ENCODE results near the gene PDZD8. TPM values are rescaled to one million over a fixed set of nuclear protein-coding genes. Genes with fewer than 3 reads are reported as not detected.
"Not testable (repeated sequence)": the region's sequence is repeated elsewhere in the genome, so short reads cannot be mapped to it uniquely, and the experiment has no call there.

PDZD8 gene
- total and polyA plus RNA-seq, 2 experiments from 2014 or later: 14.4 to 20.1 TPM

DNA sequence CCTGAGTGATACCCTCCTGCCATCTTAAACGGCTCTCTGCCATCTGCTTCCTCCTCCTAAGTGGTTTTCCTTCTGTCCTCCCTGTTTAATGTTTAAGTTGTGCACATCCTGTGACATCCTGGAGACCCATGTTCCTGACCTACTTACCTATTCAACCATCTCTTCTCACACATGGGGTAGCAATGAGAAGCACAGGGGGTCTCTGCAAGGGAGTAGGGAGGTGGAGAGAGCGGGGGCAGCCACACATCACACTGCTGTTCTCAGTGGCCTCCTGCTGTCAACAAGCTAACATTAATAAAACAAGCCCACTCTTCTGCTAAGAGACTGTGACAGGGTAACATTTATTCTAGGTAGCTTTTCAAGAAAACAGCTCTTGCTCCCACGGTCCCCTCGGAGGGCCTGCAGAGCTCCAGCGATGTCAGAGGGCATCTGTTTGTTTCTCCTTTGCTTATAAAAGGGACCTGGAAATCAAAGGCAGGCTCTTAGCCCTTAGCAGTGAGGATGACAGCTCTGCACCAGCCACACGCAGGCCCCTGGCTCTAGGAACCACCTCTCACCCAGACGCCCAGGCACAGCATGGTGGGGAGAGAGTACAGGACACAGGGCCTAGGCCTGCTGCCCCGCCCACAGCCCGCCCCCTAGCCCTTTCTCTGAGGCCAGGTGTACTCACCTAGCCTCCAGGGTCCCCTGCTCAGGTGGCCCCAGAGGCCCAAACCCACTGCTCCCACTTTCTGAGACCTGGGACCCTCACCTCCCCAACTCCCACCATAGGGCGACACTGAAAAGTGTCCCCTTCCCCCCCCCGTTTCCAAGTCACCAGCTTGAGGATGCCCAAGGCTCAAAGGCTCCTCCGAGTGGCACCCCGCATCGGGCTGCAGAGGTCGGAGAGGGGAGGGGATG, 135.3 kb downstream of the PDZD8 start:
- TF ChIP-seq EZH2 (IDR thresholded peaks at IDR 0.05; ENCODE audit: insufficient read depth, poor library complexity, severe bottlenecking) (no peak), EZH2phosphoT487 (IDR thresholded peaks at IDR 0.05; ENCODE audit: insufficient read depth, low read depth) (no peak)
- no peaks in the 10 kb centered on the region for H3F3A ChIP-seq (ENCODE audit: insufficient read depth)
- no peaks in the 10 kb centered on the region for H3K4me1 ChIP-seq (ENCODE audit: insufficient read depth)
- no peaks in the 10 kb centered on the region for H3K36me3 ChIP-seq (ENCODE audit: low read depth)
- no peaks in the 10 kb centered on the region for H3K79me2 ChIP-seq (ENCODE audit: insufficient read depth)
- H4K20me1 ChIP-seq (ENCODE audit: insufficient read depth): no peaks in the 10 kb centered on the region
- no peak overlapping the region for H3K9ac ChIP-seq
- no peaks in the 10 kb centered on the region for H3K9me3 ChIP-seq (ENCODE audit: low read depth)
- no peaks in the 10 kb centered on the region for H3K9me2 ChIP-seq (ENCODE audit: insufficient read depth)
- peaks cover 55% of the 10 kb centered on the region for H3K27me3 ChIP-seq (replicated peaks; ENCODE audit: insufficient read depth)
- H3K4me3 ChIP-seq: no peak overlapping the region
- WGBS, 2 experiments (ENCODE audit: low coverage in 1 of 2, low lambda C conversion rate in 2 of 2, missing lambda C conversion rate in 2 of 2): 84% methylated on average over 11 to 15 of the region's 15 CpGs
- H2AFZ ChIP-seq: no peak overlapping the region
- in situ Hi-C loops (cut with MboI): no loop called here
- no peak overlapping the region for H3K4me2 ChIP-seq (ENCODE audit: unreplicated experiment)
- no peak overlapping the region for H3K27ac ChIP-seq
- DNase-seq: no peak

DNA sequence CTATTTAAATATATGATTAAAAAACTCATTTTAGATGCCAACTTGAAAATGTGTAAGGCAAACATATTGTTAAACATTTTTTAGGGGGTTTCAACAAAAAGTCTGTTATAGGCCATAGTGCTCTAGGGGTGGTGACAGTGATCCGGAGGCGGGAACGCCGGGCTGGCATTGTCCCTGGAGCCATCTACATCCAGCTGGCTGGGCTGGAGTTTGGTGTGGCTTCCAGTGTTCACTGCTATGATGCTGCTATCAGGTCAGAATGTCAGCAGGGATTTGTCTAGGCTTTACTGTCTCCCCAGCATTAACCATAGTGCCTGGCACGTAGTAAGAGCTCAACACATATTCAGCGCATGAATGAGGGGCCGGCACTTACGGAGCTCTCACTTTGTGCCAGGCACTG, 136.2 kb downstream of the PDZD8 start:
- H2AFZ ChIP-seq: no peak overlapping the region
- no peak overlapping the region for H3K9ac ChIP-seq
- H3K79me2 ChIP-seq (ENCODE audit: insufficient read depth): no peaks in the 10 kb centered on the region
- H3K9me2 ChIP-seq (ENCODE audit: insufficient read depth): no peaks in the 10 kb centered on the region
- H3K4me1 ChIP-seq (ENCODE audit: insufficient read depth): no peaks in the 10 kb centered on the region
- H3K4me2 ChIP-seq (ENCODE audit: unreplicated experiment): no peak overlapping the region
- H3K27me3 ChIP-seq (replicated peaks; ENCODE audit: insufficient read depth): peaks cover 59% of the 10 kb centered on the region
- H4K20me1 ChIP-seq (ENCODE audit: insufficient read depth): no peaks in the 10 kb centered on the region
- no peaks in the 10 kb centered on the region for H3F3A ChIP-seq (ENCODE audit: insufficient read depth)
- no peak for TF ChIP-seq EZH2phosphoT487 (IDR thresholded peaks at IDR 0.05; ENCODE audit: insufficient read depth, low read depth)
- no peak for TF ChIP-seq EZH2 (IDR thresholded peaks at IDR 0.05; ENCODE audit: insufficient read depth, poor library complexity, severe bottlenecking)
- 66 to 77% methylated on average over 8 of the region's 8 CpGs for WGBS, 2 experiments (ENCODE audit: low coverage in 1 of 2, low lambda C conversion rate in 2 of 2, missing lambda C conversion rate in 2 of 2)
- in situ Hi-C loops (cut with MboI): no loop called here
- no peaks in the 10 kb centered on the region for H3K9me3 ChIP-seq (ENCODE audit: low read depth)
- H3K27ac ChIP-seq: no peak overlapping the region
- no peak overlapping the region for H3K4me3 ChIP-seq
- no peaks in the 10 kb centered on the region for H3K36me3 ChIP-seq (ENCODE audit: low read depth)
- DNase-seq: no peak

DNA sequence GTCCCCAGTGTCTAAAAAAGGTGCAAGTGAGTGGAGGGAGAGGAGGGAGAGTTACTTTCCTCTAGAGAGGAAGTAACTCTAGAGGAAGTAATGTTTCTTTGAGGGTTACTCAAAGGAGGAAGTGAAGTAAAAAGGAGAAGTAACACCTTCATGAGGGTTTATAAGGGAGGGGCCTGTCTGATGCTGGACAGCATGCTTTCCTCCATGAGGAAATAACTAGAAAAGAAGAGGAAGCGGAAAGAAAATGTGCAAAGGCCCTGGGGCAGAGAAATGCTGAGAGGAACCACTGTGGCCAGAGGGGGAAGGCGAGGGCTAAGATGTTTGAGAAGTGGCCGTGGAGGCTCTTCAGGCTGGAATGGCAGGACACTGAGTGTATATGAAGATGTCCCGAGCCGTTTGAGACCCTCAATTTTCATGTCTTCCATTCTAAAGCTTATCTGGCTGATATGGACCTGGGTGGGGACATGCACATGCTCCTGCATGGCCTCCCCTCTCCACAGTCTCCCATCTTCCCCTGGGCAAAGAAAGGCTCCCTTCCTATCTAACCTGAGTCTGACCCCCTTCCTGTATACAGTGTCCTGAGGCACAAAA, 137.7 kb downstream of the PDZD8 start:
- DNase-seq: no peak
- Histone ChIP-seq H2AFZ (no peak overlapping the region), H3K27me3 (replicated peaks; ENCODE audit: insufficient read depth) (peaks cover 57% of the 10 kb centered on the region), H3K9me3 (ENCODE audit: low read depth) (no peaks in the 10 kb centered on the region), H3K79me2 (ENCODE audit: insufficient read depth) (no peaks in the 10 kb centered on the region), H3K4me3 (no peak overlapping the region), H3K36me3 (ENCODE audit: low read depth) (no peaks in the 10 kb centered on the region), H3K9me2 (ENCODE audit: insufficient read depth) (no peaks in the 10 kb centered on the region), H3K4me2 (ENCODE audit: unreplicated experiment) (no peak overlapping the region), H3F3A (ENCODE audit: insufficient read depth) (no peaks in the 10 kb centered on the region), H3K4me1 (ENCODE audit: insufficient read depth) (no peaks in the 10 kb centered on the region), H3K27ac (no peak overlapping the region), H3K9ac (no peak overlapping the region), H4K20me1 (ENCODE audit: insufficient read depth) (no peaks in the 10 kb centered on the region)
- in situ Hi-C loops (cut with MboI): no loop called here
- WGBS, 2 experiments (ENCODE audit: low coverage in 1 of 2, low lambda C conversion rate in 2 of 2, missing lambda C conversion rate in 2 of 2): 49 to 62% methylated on average over 5 of the region's 5 CpGs
- TF ChIP-seq EZH2 (IDR thresholded peaks at IDR 0.05; ENCODE audit: insufficient read depth, poor library complexity, severe bottlenecking): no peak
- no peak for TF ChIP-seq EZH2phosphoT487 (IDR thresholded peaks at IDR 0.05; ENCODE audit: insufficient read depth, low read depth)

- H3K27me3 ChIP-seq (replicated peaks; ENCODE audit: insufficient read depth): peaks cover 41% of the 10 kb centered on the region
- H3K4me3 ChIP-seq; H3K36me3 ChIP-seq (ENCODE audit: low read depth); H3K9me2 ChIP-seq (ENCODE audit: insufficient read depth); H3K79me2 ChIP-seq (ENCODE audit: insufficient read depth); H4K20me1 ChIP-seq (ENCODE audit: insufficient read depth); H2AFZ ChIP-seq; DNase-seq; H3K9me3 ChIP-seq (ENCODE audit: low read depth); H3F3A ChIP-seq (ENCODE audit: insufficient read depth); H3K9ac ChIP-seq; H3K4me2 ChIP-seq (ENCODE audit: unreplicated experiment); H3K4me1 ChIP-seq (ENCODE audit: insufficient read depth); H3K27ac ChIP-seq; in situ Hi-C loops (cut with MboI): not testable (repeated sequence)
- WGBS, 2 experiments (ENCODE audit: low coverage in 1 of 2, low lambda C conversion rate in 2 of 2, missing lambda C conversion rate in 2 of 2): 65 to 71% methylated on average over 4 of the region's 4 CpGs
Observed at GRCh38 chr10:117230107-117230506, 145.1 kb downstream of the PDZD8 start.

All from GM23248 (cell line).